ENCODE data around the gene TADA2B.
"Not testable (repeated sequence)": the region's sequence is repeated elsewhere in the genome, so short reads cannot be mapped to it uniquely, and the experiment has no call there.

The TADA2B gene

GRCh38 chr4:7061815-7062214 lies 18.6 kb downstream of the TADA2B start:
- no peak for DNase-seq

- DNase-seq = no peak
Observed at GRCh38 chr4:7062816-7063215, 19.6 kb downstream of the TADA2B start.

- peak; percentile 25 for DNase-seq
Observed at GRCh38 chr4:7063362-7063761, 20.2 kb downstream of the TADA2B start.

- DNase-seq = no peak
Observed at GRCh38 chr4:7066006-7066405, 22.8 kb downstream of the TADA2B start.

- no peak for DNase-seq
Observed at GRCh38 chr4:7066493-7066892, 23.3 kb downstream of the TADA2B start.

- DNase-seq = no peak
Observed at GRCh38 chr4:7067126-7067451, 23.9 kb downstream of the TADA2B start.

- peak; percentile 100 for DNase-seq
Observed at GRCh38 chr4:7067452-7068278, 24.5 kb downstream of the TADA2B start, which contains the start of gene GRPEL1. Gene GRPEL1, minus strand, starts transcription at chr4:7068064. Its CDS starts 32 bp downstream, at chr4:7068032.

- DNase-seq = no peak
Observed at GRCh38 chr4:7068279-7068842, 25.2 kb downstream of the TADA2B start.

GRCh38 chr4:7068883-7069282 lies 25.7 kb downstream of the TADA2B start:
- DNase-seq = peak; percentile 64

GRCh38 chr4:7070729-7071511 lies 27.7 kb downstream of the TADA2B start:
- peak; percentile 95 for DNase-seq

GRCh38 chr4:7073059-7073458 lies 29.9 kb downstream of the TADA2B start:
- no peak for DNase-seq

GRCh38 chr4:7073526-7074390 lies 30.6 kb downstream of the TADA2B start:
- DNase-seq = no peak

GRCh38 chr4:7074426-7074825 lies 31.3 kb downstream of the TADA2B start:
- no peak for DNase-seq

GRCh38 chr4:7075962-7076695 lies 33.0 kb downstream of the TADA2B start:
- no peak for DNase-seq

- no peak for DNase-seq
Observed at GRCh38 chr4:7076696-7077082, 33.5 kb downstream of the TADA2B start.

- no peak for DNase-seq
Observed at GRCh38 chr4:7077371-7077770, 34.2 kb downstream of the TADA2B start.

GRCh38 chr4:7078025-7078424 lies 34.9 kb downstream of the TADA2B start:
- DNase-seq = no peak

GRCh38 chr4:7079483-7079882 lies 36.3 kb downstream of the TADA2B start:
- not testable (repeated sequence) for DNase-seq

- not testable (repeated sequence) for DNase-seq
Observed at GRCh38 chr4:7079909-7080308, 36.7 kb downstream of the TADA2B start.

GRCh38 chr4:7083597-7084563 lies 40.7 kb downstream of the TADA2B start:
- no peak for DNase-seq

GRCh38 chr4:7084564-7084961 lies 41.4 kb downstream of the TADA2B start:
- DNase-seq = not testable (repeated sequence)
